Uterus (tissue), 4 donors: ENCODE measurements around the gene GTSF1L. TPM values are rescaled to one million over a fixed set of nuclear protein-coding genes. Genes with fewer than 3 reads are reported as not detected.

ENCODE experiments used
- DNase-seq, 2 donors: peaks; one replicate each; pipeline ENCODE4 v3.0.0-alpha.2; 2019 to 2020
- H3K27ac ChIP-seq, 2 donors: fragments of 200-600 bp; sonication (generic); 1 replicate in 1 of 2; 2 replicates in 1 of 2; pipeline ENCODE4 v1.5.1; 2016 to 2018
- H3K27me3 ChIP-seq, 2 donors: fragments of 200-600 bp; sonication (generic); one replicate each; pipeline ENCODE4 v1.5.1; 2018 to 2019; ENCODE audit warnings: control low read depth in 1 of 2
- H3K36me3 ChIP-seq, 2 donors: fragments of 200-600 bp; sonication (generic); one replicate each; pipeline ENCODE4 v1.5.1; 2019; ENCODE audit warnings: control low read depth in 1 of 2
- H3K4me1 ChIP-seq, 2 donors: fragments of 200-600 bp; sonication (generic); one replicate each; pipeline ENCODE4 v1.5.1; 2018 to 2019; ENCODE audit warnings: control low read depth in 1 of 2
- H3K4me3 ChIP-seq, 2 donors: fragments of 200-600 bp; sonication (generic); 1 replicate in 1 of 2; 2 replicates in 1 of 2; pipeline ENCODE4 v1.5.1; 2018 to 2019; ENCODE audit warnings: mild to moderate bottlenecking in 1 of 2
- H3K9me3 ChIP-seq, 2 donors: fragments of 200-600 bp; sonication (generic); one replicate each; pipeline ENCODE4 v1.5.1; 2019; ENCODE audit warnings: control low read depth in 1 of 2
- POLR2A ChIP-seq, 2 donors: fragments of 450-650 bp; IDR thresholded peaks; one replicate each; pipeline ENCODE4 v1.6.1; 2016; ENCODE audit warnings: antibody characterized with exemption in 2 of 2, mild to moderate bottlenecking in 1 of 2, moderate library complexity in 1 of 2
- intact Hi-C: fragments of 100-400 bp; cut with DNase I; formaldehyde crosslinking; loops from one replicate; pipeline ENCODE4 v1.15.1; 2023; ENCODE audit warnings: low total_unique reads
- total RNA-seq, 4 donors: library from RNA; depleted of rRNA in 3 of 4; stranded (reverse); fragments of >200 nt in 3 of 4; gene quantifications; one replicate each; pipeline versions ENCODE4 v1.1.0 to v1.2.4, GENCODE V29; 2014 to 2023
- TF ChIP-seq, protein P1 (sequence below), 4 experiments: fragments of 200-600 bp in 2 of 4; fragments of 450-650 bp in 2 of 4; sonication (generic) in 2 of 4; IDR thresholded peaks; one replicate each; pipeline ENCODE4 v1.5.1; 2016 to 2019; ENCODE audit warnings: antibody characterized with exemption in 4 of 4, mild to moderate bottlenecking in 2 of 4, moderate library complexity in 1 of 4
- donor health status: DM: yes; HTN: yes; CAD: no.

Gene GTSF1L
- total RNA-seq, 4 donors from 2014 or later = not detected

DNA sequence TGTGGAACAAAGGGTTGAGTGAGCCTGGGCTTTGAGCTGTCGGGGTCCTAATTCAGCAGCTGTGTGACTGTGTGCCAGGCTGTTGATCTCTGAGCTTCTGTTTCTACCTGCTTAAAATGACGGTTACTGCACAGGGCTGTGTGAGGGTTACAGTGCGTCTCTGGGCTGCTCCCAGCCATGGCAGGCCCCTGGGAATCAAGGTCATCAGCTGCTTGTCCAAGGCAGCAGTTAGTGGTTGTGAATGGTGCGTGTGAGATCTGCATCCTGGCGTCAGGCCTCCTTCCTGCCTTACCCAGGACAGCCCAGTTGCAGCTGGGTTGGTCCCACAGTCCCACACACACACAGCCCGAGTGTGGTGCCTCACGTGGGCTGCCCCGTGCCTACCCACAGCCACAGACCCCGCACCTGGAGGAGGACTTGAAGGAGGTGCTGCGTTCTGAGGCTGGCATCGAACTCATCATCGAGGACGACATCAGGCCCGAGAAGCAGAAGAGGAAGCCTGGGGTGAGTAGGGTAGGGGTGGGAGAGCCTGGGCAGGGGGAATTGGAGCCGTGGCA is 15.6 kb downstream of the GTSF1L start:
- no peaks in the 10 kb centered on the region for H3K36me3 ChIP-seq
- no peak overlapping the region for H3K27ac ChIP-seq
- no peaks in the 10 kb centered on the region for H3K4me1 ChIP-seq
- DNase-seq = no peak
- TF ChIP-seq POLR2A (IDR thresholded peaks at IDR 0.05) = no peak
- TF ChIP-seq, protein P1, sequence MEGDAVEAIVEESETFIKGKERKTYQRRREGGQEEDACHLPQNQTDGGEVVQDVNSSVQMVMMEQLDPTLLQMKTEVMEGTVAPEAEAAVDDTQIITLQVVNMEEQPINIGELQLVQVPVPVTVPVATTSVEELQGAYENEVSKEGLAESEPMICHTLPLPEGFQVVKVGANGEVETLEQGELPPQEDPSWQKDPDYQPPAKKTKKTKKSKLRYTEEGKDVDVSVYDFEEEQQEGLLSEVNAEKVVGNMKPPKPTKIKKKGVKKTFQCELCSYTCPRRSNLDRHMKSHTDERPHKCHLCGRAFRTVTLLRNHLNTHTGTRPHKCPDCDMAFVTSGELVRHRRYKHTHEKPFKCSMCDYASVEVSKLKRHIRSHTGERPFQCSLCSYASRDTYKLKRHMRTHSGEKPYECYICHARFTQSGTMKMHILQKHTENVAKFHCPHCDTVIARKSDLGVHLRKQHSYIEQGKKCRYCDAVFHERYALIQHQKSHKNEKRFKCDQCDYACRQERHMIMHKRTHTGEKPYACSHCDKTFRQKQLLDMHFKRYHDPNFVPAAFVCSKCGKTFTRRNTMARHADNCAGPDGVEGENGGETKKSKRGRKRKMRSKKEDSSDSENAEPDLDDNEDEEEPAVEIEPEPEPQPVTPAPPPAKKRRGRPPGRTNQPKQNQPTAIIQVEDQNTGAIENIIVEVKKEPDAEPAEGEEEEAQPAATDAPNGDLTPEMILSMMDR (IDR thresholded peaks at IDR 0.05) = no peak
- H3K27me3 ChIP-seq = no peaks in the 10 kb centered on the region
- no peaks in the 10 kb centered on the region for H3K9me3 ChIP-seq
- no peak overlapping the region for H3K4me3 ChIP-seq
- intact Hi-C loops = no loop called here

DNA sequence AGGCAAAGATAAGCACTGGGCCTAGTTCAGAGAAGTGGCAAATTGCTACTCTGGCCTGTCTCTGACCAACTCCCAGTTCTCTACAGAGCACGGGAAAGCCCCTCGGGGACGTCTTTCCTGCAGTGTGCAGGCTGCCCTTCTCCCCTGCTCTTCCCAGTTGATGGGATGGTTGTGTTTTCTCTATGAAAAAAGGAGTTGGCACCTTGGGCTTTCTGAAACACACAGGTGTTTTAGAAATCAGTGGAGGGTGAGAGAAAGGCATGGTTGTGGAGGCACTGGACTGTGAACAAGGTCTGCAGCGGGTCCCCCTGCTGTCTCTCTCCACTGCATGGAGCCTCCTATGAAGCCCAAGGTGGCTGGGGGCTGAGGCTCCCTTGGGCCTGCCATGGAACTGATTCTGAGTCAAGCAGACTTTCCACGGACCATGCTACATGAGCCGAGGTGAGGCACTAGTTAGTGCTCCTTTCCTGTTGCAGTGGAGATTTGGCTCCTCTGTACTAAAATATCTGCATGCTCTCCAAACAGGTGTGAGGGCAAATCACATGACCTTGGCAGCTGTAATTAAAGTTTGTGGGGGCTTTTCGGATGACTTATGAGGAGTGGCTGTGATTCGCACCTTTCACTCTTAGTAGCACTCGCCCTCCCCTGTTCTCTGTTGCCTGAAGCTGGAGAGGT is 16.3 kb downstream of the GTSF1L start:
- no peak for TF ChIP-seq POLR2A (IDR thresholded peaks at IDR 0.05)
- TF ChIP-seq, protein P1 (IDR thresholded peaks at IDR 0.05) = no peak
- H3K27ac ChIP-seq = no peak overlapping the region
- intact Hi-C loops = no loop called here
- no peaks in the 10 kb centered on the region for H3K9me3 ChIP-seq
- no peaks in the 10 kb centered on the region for H3K4me1 ChIP-seq
- H3K36me3 ChIP-seq = no peaks in the 10 kb centered on the region
- DNase-seq = no peak
- H3K4me3 ChIP-seq = no peak overlapping the region
- H3K27me3 ChIP-seq = no peaks in the 10 kb centered on the region

DNA sequence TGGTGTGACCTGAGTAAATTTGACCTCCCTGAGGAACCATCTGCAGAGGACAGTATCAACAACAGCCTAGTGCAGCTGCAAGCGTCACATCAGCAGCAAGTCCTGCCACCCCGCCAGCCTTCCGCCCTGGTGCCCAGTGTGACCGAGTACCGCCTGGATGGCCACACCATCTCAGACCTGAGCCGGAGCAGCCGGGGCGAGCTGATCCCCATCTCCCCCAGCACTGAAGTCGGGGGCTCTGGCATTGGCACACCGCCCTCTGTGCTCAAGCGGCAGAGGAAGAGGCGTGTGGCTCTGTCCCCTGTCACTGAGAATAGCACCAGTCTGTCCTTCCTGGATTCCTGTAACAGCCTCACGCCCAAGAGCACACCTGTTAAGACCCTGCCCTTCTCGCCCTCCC is 24.3 kb downstream of the GTSF1L start:
- intact Hi-C loops = no loop called here
- TF ChIP-seq, protein P1 (IDR thresholded peaks at IDR 0.05) = no peak
- no peak for TF ChIP-seq POLR2A (IDR thresholded peaks at IDR 0.05)

DNA sequence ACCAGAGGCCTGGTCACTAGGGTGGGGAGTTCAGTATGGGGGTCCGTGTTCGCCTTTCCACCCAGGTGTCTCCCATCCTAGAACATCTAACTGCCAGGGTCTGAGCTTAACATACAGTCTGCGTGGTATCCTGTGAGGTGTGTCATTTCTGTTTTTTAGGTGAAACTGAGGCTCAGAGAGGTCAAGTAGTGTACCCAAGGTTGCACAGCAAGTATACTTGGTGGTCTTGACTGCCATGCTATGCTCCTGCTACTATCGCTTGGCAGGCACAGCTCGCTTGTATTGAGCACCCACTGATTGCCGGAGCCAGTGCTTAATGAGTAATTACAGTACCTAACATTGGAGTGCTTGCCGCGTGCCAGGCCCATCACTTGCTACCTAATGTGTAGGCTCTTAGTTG is 26.2 kb downstream of the GTSF1L start:
- H3K27ac ChIP-seq = no peak overlapping the region
- TF ChIP-seq, protein P1 (IDR thresholded peaks at IDR 0.05) = no peak
- TF ChIP-seq POLR2A (IDR thresholded peaks at IDR 0.05) = no peak
- H3K4me3 ChIP-seq = no peak overlapping the region
- no peaks in the 10 kb centered on the region for H3K9me3 ChIP-seq
- DNase-seq = no peak
- H3K4me1 ChIP-seq = no peaks in the 10 kb centered on the region
- no peaks in the 10 kb centered on the region for H3K36me3 ChIP-seq
- H3K27me3 ChIP-seq = no peaks in the 10 kb centered on the region
- intact Hi-C loops = no loop called here

More for the DNA sequence above, 24.3 kb downstream of the GTSF1L start:
- Histone ChIP-seq H3K4me1 (no peaks in the 10 kb centered on the region), H3K27me3 (no peaks in the 10 kb centered on the region), H3K4me3 (no peak overlapping the region), H3K9me3 (no peaks in the 10 kb centered on the region), H3K27ac (no peak overlapping the region), H3K36me3 (no peaks in the 10 kb centered on the region)
- no peak for DNase-seq

DNA sequence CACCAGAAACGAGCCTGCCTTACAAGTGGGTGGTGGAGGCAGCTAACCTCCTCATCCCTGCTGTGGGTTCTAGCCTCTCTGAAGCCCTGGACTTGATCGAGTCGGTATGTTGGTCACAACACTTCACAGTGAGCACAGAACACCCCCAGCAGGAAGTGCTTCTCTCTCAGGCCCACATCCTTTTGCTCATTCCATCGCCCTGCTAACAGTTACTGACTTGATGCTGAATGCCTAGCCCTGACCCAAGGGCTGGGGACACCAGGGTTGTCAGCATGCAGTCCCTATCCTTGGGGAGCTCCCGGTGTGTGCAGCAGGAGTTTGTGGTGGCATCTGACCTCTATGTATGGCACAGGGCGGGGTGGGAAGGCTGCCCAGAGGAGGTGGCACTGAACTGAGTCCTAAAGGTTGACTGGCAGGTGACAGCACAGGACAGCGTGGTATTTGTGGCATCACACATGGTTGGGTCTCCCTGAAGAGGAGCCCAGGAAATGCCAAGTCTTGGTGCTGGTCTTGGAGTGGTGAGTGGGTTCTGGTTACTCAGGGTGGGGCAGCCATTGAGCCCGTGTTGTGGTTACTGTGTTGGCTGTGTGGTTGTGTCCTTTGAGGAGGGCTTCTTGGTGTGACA is 26.7 kb downstream of the GTSF1L start:
- no peak for TF ChIP-seq POLR2A (IDR thresholded peaks at IDR 0.05)
- TF ChIP-seq, protein P1 (IDR thresholded peaks at IDR 0.05) = no peak
- intact Hi-C loops = no loop called here
- no peak for DNase-seq
- Histone ChIP-seq H3K27me3 (no peaks in the 10 kb centered on the region), H3K9me3 (no peaks in the 10 kb centered on the region), H3K36me3 (no peaks in the 10 kb centered on the region), H3K4me1 (no peaks in the 10 kb centered on the region), H3K27ac (no peak overlapping the region), H3K4me3 (no peak overlapping the region)
